A673 (cell line): ENCODE data around the gene ADGRG1. TPM values are rescaled to one million over a fixed set of nuclear protein-coding genes. Genes with fewer than 3 reads are reported as not detected.

ENCODE experiments used
- BruUV-seq: library from RNA; stranded (reverse); fragments of 400-500 nt; replicated peaks from 2 replicates; lab custom pipeline; 2021; lab: Mats Ljungman, UMichigan
- CTCF ChIA-PET: fragments of 300-600 bp; sonication (Branson Sonifier 250); formaldehyde crosslinking; loops from one replicate; lab custom pipeline; 2022; ENCODE audit warnings: antibody characterized with exemption; lab: Charles Lee
- POLR2A ChIA-PET: fragments of 300-600 bp; sonication (Branson Sonifier 250); formaldehyde crosslinking; loops from one replicate; lab custom pipeline; 2022; ENCODE audit warnings: antibody characterized with exemption; ENCODE audit not compliant: low non-redundant PET; lab: Charles Lee
- DNase-seq: peaks from one replicate; pipeline ENCODE4 v3.0.0-alpha.2; 2015; ENCODE audit warnings: low spot score
- H3K27ac ChIP-seq: fragments of 200-600 bp; sonication (generic); 2 replicates; pipeline ENCODE4 v1.5.1; 2016; ENCODE audit warnings: mixed run types, low read depth, mild to moderate bottlenecking, mixed read lengths, antibody characterized with exemption, low read length; ENCODE audit not compliant: poor library complexity, severe bottlenecking
- H3K27me3 ChIP-seq: fragments of 200-600 bp; sonication (generic); replicated peaks from 2 replicates; pipeline ENCODE4 v1.6.1; 2017; ENCODE audit warnings: mixed run types, low read depth, mild to moderate bottlenecking, mixed read lengths, antibody characterized with exemption, low read length; ENCODE audit not compliant: insufficient read depth, poor library complexity
- H3K36me3 ChIP-seq: fragments of 200-600 bp; sonication (generic); 2 replicates; pipeline ENCODE4 v1.6.1; 2016; ENCODE audit warnings: mixed run types, mild to moderate bottlenecking, mixed read lengths, antibody characterized with exemption, low read length; ENCODE audit not compliant: insufficient read depth, poor library complexity, severe bottlenecking
- H3K4me1 ChIP-seq: fragments of 200-600 bp; sonication (generic); 2 replicates; pipeline ENCODE4 v1.6.1; 2017; ENCODE audit warnings: mixed run types, mild to moderate bottlenecking, mixed read lengths, antibody characterized with exemption, low read length; ENCODE audit not compliant: insufficient read depth, poor library complexity, severe bottlenecking
- H3K4me3 ChIP-seq: fragments of 200-600 bp; sonication (generic); 2 replicates; pipeline ENCODE4 v1.5.1; 2016; ENCODE audit warnings: low read depth, mixed run types, mild to moderate bottlenecking, mixed read lengths, low read length; ENCODE audit not compliant: poor library complexity, severe bottlenecking
- H3K9me3 ChIP-seq: fragments of 200-600 bp; sonication (generic); 2 replicates; pipeline ENCODE4 v1.6.1; 2016; ENCODE audit warnings: mixed run types, low read depth, mild to moderate bottlenecking, mixed read lengths, antibody characterized with exemption, low read length; ENCODE audit not compliant: poor library complexity, severe bottlenecking
- CTCF ChIP-seq: fragments of 300-800, 200-600 bp; sonication (generic); conservative IDR thresholded peaks from 2 replicates; pipeline ENCODE4 v1.5.1; 2017; ENCODE audit warnings: low read depth, mild to moderate bottlenecking, antibody characterized with exemption, low read length, moderate library complexity, mixed read lengths
- EZH2 ChIP-seq: fragments of 200-600 bp; sonication (generic); IDR thresholded peaks from 2 replicates; pipeline ENCODE4 v1.6.1; 2017; ENCODE audit warnings: borderline replicate concordance, low read depth, mild to moderate bottlenecking, mixed read lengths, antibody characterized with exemption, low read length; ENCODE audit not compliant: poor library complexity, severe bottlenecking
- intact Hi-C: fragments of 100-400 bp; cut with micrococcal nuclease; formaldehyde crosslinking; loops from one replicate; pipeline ENCODE4 v1.10.0; 2022; ENCODE audit not compliant: unreplicated experiment
- total RNA-seq: library from RNA; stranded (reverse); gene quantifications from 2 replicates; pipeline ENCODE4 v1.2.3, GENCODE V29; 2021

The ADGRG1 gene
- total RNA-seq, 1 experiment from 2014 or later = 0.75 TPM

- Histone ChIP-seq H3K36me3 (no peaks in the 10 kb centered on the region), H3K27ac (no peak overlapping the region), H3K4me3 (no peak overlapping the region), H3K27me3 (no peaks in the 10 kb centered on the region), H3K4me1 (no peaks in the 10 kb centered on the region), H3K9me3 (no peaks in the 10 kb centered on the region)
- intact Hi-C loops = no loop called here
- DNase-seq = no peak
- TF ChIP-seq CTCF = no peak
- TF ChIP-seq EZH2 = no peak
- BruUV-seq = no TSS peak
- POLR2A ChIA-PET = no interaction called here
- CTCF ChIA-PET = no interaction called here
Measured at GRCh38 chr16:57619606-57620334, 8.7 kb upstream of the ADGRG1 start.

GRCh38 chr16:57620335-57621231 is 7.8 kb upstream of the ADGRG1 start:
- Histone ChIP-seq H3K9me3 (no peaks in the 10 kb centered on the region), H3K27ac (no peak overlapping the region), H3K4me3 (no peak overlapping the region), H3K36me3 (no peaks in the 10 kb centered on the region), H3K4me1 (no peaks in the 10 kb centered on the region), H3K27me3 (no peaks in the 10 kb centered on the region)
- TF ChIP-seq EZH2 (no peak), CTCF (no peak)
- intact Hi-C loops = no loop called here
- POLR2A ChIA-PET = no interaction called here
- no TSS peak for BruUV-seq
- no peak for DNase-seq
- CTCF ChIA-PET = interaction anchor here (0.6 kb wide), 1 partner anchor 242 kb away, joined by 9 read pairs; no protein-coding TSS in a partner anchor

GRCh38 chr16:57621521-57622271 is 6.7 kb upstream of the ADGRG1 start:
- no TSS peak for BruUV-seq
- TF ChIP-seq CTCF (no peak), EZH2 (no peak)
- intact Hi-C loops = no loop called here
- Histone ChIP-seq H3K27me3 (no peaks in the 10 kb centered on the region), H3K4me1 (no peaks in the 10 kb centered on the region), H3K27ac (no peak overlapping the region), H3K4me3 (no peak overlapping the region), H3K9me3 (no peaks in the 10 kb centered on the region), H3K36me3 (no peaks in the 10 kb centered on the region)
- DNase-seq = no peak
- CTCF ChIA-PET = no interaction called here
- POLR2A ChIA-PET = no interaction called here
